Central memory CD4-positive, alpha-beta T cell (primary cell): ENCODE data around the gene ABI3.
"Not testable (repeated sequence)": the region's sequence is repeated elsewhere in the genome, so short reads cannot be mapped to it uniquely, and the experiment has no call there.

ENCODE experiments used
- DNase-seq: peaks from one replicate; pipeline ENCODE4 v3.0.0; 2022

The ABI3 gene

GRCh38 chr17:49258394-49258793 lies 47.9 kb downstream of the ABI3 start:
- no peak for DNase-seq

GRCh38 chr17:49259663-49260010 lies 49.1 kb downstream of the ABI3 start:
- DNase-seq: no peak

GRCh38 chr17:49260011-49260816 lies 49.7 kb downstream of the ABI3 start:
- DNase-seq: peak; percentile 27

GRCh38 chr17:49260817-49261291 lies 50.3 kb downstream of the ABI3 start:
- DNase-seq: no peak

GRCh38 chr17:49261540-49261939 lies 51.0 kb downstream of the ABI3 start:
- not testable (repeated sequence) for DNase-seq

- no peak for DNase-seq
Measured at GRCh38 chr17:49266233-49266632, 55.7 kb downstream of the ABI3 start.

- DNase-seq: no peak
Measured at GRCh38 chr17:49267912-49268311, 57.4 kb downstream of the ABI3 start.

GRCh38 chr17:49269356-49269755 lies 58.8 kb downstream of the ABI3 start:
- DNase-seq: no peak
